ENCODE data around the gene ITPK1. TPM values are rescaled to one million over a fixed set of nuclear protein-coding genes. Genes with fewer than 3 reads are reported as not detected.

ITPK1 gene
- total RNA-seq, 1 donor: 35.9 TPM

DNA sequence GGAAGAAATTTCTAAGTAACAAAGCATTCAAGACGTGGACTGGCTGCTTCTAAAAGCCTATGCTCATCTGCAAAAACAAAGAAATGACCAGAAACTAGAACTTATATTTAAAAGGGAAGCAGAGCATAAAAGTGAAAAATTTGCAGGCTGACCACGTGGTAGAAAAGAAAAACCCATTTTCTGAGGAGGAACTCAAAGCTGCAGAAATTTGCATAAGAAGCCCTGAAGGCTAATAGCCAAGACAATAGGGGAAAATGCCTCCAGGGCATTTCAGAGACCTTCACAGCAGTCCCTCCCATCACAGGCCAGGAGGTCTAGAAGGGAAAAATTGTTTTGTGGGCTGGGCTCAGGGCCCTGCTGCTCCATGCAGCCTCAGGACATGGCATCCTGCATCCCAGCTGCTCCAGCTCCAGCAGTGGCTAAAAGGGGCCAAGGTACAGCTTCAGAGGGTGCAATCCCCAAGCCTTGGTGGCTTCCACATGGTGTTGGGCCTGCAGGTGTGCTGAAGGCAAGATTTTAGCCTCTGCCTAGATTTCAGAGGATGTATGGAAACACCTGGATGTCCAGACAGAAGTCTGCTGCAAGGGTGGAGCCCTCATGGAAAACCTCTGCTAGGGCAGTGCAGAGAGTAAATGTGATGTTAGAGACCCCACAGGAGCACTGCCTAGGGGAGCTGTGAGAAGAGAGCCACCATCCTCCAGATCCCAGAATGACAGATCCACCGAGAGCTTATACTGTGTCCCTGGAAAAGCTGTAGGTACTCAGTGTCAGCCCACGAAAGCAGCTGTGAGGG, 137.3 kb downstream of the ITPK1 start:
- Histone ChIP-seq H3K9me3 (ENCODE audit: low read depth, low read length) (peaks cover 13% of the 10 kb centered on the region), H3K27me3 (ENCODE audit: insufficient read depth, low read length) (no peaks in the 10 kb centered on the region), H3K4me1 (ENCODE audit: insufficient read depth, low read length) (no peaks in the 10 kb centered on the region), H3K4me3 (ENCODE audit: low read length) (no peak overlapping the region)

GRCh38 chr14:92976268-92976667, 139.5 kb downstream of the ITPK1 start:
- Histone ChIP-seq H3K4me1 (ENCODE audit: insufficient read depth, low read length) (no peaks in the 10 kb centered on the region), H3K4me3 (ENCODE audit: low read length) (no peak overlapping the region), H3K27me3 (ENCODE audit: insufficient read depth, low read length) (no peaks in the 10 kb centered on the region), H3K9me3 (ENCODE audit: low read depth, low read length) (peaks cover 13% of the 10 kb centered on the region)

- peaks cover 13% of the 10 kb centered on the region for H3K9me3 ChIP-seq (ENCODE audit: low read depth, low read length)
- no peak overlapping the region for H3K4me3 ChIP-seq (ENCODE audit: low read length)
- H3K4me1 ChIP-seq (ENCODE audit: insufficient read depth, low read length): no peaks in the 10 kb centered on the region
- H3K27me3 ChIP-seq (ENCODE audit: insufficient read depth, low read length): no peaks in the 10 kb centered on the region
These were observed 141.0 kb downstream of the ITPK1 start for GRCh38 chr14:92974541-92975345.

- no peak overlapping the region for H3K4me3 ChIP-seq (ENCODE audit: low read length)
- peaks cover 12% of the 10 kb centered on the region for H3K9me3 ChIP-seq (ENCODE audit: low read depth, low read length)
- H3K27me3 ChIP-seq (ENCODE audit: insufficient read depth, low read length): no peaks in the 10 kb centered on the region
These were observed 141.8 kb downstream of the ITPK1 start for GRCh38 chr14:92973798-92974372.

GRCh38 chr14:92973261-92973797, 142.4 kb downstream of the ITPK1 start:
- Histone ChIP-seq H3K9me3 (ENCODE audit: low read depth, low read length) (peaks cover 6% of the 10 kb centered on the region), H3K4me1 (ENCODE audit: insufficient read depth, low read length) (no peaks in the 10 kb centered on the region), H3K27me3 (ENCODE audit: insufficient read depth, low read length) (no peaks in the 10 kb centered on the region), H3K4me3 (ENCODE audit: low read length) (no peak overlapping the region)

More at GRCh38 chr14:92973798-92974372, 141.8 kb downstream of the ITPK1 start:
- H3K4me1 ChIP-seq (ENCODE audit: insufficient read depth, low read length): no peaks in the 10 kb centered on the region

GRCh38 chr14:92971601-92972180, 144.0 kb downstream of the ITPK1 start:
- Histone ChIP-seq H3K9me3 (ENCODE audit: low read depth, low read length) (peaks cover 6% of the 10 kb centered on the region), H3K4me3 (ENCODE audit: low read length) (no peak overlapping the region), H3K4me1 (ENCODE audit: insufficient read depth, low read length) (no peaks in the 10 kb centered on the region), H3K27me3 (ENCODE audit: insufficient read depth, low read length) (no peaks in the 10 kb centered on the region)

DNA sequence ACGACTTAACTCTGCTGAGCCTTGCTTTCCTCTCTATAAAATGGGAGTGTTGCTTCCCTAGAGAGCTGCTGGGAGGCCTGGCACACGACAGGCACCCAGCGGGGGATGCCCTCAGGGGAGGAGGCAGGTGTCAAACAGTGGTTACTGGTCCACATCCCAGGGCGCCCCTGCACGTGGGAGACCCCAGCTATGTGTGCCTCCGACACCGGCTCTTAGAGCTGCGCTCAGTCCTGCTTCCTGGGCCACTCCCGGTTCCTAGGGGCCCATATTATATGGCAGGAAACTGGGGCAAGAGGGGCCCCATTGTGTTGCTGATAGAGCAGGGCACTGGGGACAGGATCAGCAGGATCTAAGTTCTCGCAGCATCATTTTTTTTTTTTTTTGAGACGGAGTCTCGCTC, 145.5 kb downstream of the ITPK1 start:
- Histone ChIP-seq H3K27me3 (ENCODE audit: insufficient read depth, low read length) (no peaks in the 10 kb centered on the region), H3K9me3 (ENCODE audit: low read depth, low read length) (no peaks in the 10 kb centered on the region), H3K4me3 (ENCODE audit: low read length) (no peak overlapping the region), H3K4me1 (ENCODE audit: insufficient read depth, low read length) (no peaks in the 10 kb centered on the region)

DNA sequence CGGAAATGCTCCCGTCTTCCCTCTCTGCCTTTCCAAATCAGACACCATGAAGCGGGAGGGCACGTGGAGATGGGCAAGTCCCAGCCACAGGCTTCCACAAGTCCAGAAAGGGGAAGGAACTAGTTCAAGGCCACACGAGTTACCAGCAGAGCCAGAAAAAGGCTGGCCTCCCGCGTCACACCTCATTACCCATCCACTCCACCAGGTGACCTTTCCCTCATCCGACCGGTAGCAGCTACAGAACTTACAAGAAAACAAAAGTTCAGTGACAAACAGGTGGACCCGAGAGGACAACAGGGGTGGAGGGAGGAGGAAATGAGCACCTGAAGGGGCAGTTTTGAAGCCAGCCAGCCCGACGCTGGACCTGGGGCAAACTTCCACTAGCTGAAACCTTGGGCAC, 145.9 kb downstream of the ITPK1 start:
- Histone ChIP-seq H3K9me3 (ENCODE audit: low read depth, low read length) (no peaks in the 10 kb centered on the region), H3K4me1 (ENCODE audit: insufficient read depth, low read length) (no peaks in the 10 kb centered on the region), H3K27me3 (ENCODE audit: insufficient read depth, low read length) (no peaks in the 10 kb centered on the region), H3K4me3 (ENCODE audit: low read length) (no peak overlapping the region)

GRCh38 chr14:92969430-92969829, 146.3 kb downstream of the ITPK1 start:
- Histone ChIP-seq H3K27me3 (ENCODE audit: insufficient read depth, low read length) (no peaks in the 10 kb centered on the region), H3K9me3 (ENCODE audit: low read depth, low read length) (no peaks in the 10 kb centered on the region), H3K4me1 (ENCODE audit: insufficient read depth, low read length) (no peaks in the 10 kb centered on the region), H3K4me3 (ENCODE audit: low read length) (no peak overlapping the region)

GRCh38 chr14:92968291-92969020, 147.3 kb downstream of the ITPK1 start:
- H3K9me3 ChIP-seq (ENCODE audit: low read depth, low read length): no peaks in the 10 kb centered on the region
- no peak overlapping the region for H3K4me3 ChIP-seq (ENCODE audit: low read length)
- H3K4me1 ChIP-seq (ENCODE audit: insufficient read depth, low read length): no peaks in the 10 kb centered on the region
- H3K27me3 ChIP-seq (ENCODE audit: insufficient read depth, low read length): no peaks in the 10 kb centered on the region

DNA sequence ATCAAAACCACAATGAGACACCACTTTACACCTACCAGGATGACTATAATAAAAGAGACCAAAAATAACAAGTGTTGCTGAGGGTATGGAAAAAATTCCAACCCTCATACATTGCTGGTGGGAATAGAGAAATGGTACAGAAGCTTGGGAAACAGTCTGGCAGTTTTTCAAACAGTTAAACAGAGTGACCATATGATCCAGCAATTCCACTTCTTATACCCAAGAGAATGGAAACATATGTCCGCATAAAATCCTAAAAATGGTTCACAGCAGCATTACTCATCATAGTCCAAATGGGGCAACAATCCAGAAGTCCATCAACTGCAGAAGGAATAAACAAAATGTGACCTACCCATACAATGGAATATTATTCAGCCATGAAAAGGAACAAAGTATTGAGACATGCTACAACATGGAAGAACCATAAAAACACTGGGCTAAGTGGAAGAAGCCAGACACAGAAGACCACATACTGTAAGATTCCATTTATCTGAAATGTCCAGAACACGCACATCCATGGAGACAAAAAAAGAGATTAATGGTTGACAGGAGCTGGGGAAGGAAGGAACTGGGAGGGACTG, 148.3 kb downstream of the ITPK1 start:
- no peaks in the 10 kb centered on the region for H3K27me3 ChIP-seq (ENCODE audit: insufficient read depth, low read length)
- no peaks in the 10 kb centered on the region for H3K9me3 ChIP-seq (ENCODE audit: low read depth, low read length)
- H3K4me3 ChIP-seq (ENCODE audit: low read length): no peak overlapping the region
- no peaks in the 10 kb centered on the region for H3K4me1 ChIP-seq (ENCODE audit: insufficient read depth, low read length)

- Histone ChIP-seq H3K9me3 (ENCODE audit: low read depth, low read length) (no peaks in the 10 kb centered on the region), H3K4me1 (ENCODE audit: insufficient read depth, low read length) (no peaks in the 10 kb centered on the region), H3K4me3 (ENCODE audit: low read length) (no peak overlapping the region), H3K27me3 (ENCODE audit: insufficient read depth, low read length) (no peaks in the 10 kb centered on the region)
These were observed 150.4 kb downstream of the ITPK1 start for GRCh38 chr14:92965281-92965680.

DNA sequence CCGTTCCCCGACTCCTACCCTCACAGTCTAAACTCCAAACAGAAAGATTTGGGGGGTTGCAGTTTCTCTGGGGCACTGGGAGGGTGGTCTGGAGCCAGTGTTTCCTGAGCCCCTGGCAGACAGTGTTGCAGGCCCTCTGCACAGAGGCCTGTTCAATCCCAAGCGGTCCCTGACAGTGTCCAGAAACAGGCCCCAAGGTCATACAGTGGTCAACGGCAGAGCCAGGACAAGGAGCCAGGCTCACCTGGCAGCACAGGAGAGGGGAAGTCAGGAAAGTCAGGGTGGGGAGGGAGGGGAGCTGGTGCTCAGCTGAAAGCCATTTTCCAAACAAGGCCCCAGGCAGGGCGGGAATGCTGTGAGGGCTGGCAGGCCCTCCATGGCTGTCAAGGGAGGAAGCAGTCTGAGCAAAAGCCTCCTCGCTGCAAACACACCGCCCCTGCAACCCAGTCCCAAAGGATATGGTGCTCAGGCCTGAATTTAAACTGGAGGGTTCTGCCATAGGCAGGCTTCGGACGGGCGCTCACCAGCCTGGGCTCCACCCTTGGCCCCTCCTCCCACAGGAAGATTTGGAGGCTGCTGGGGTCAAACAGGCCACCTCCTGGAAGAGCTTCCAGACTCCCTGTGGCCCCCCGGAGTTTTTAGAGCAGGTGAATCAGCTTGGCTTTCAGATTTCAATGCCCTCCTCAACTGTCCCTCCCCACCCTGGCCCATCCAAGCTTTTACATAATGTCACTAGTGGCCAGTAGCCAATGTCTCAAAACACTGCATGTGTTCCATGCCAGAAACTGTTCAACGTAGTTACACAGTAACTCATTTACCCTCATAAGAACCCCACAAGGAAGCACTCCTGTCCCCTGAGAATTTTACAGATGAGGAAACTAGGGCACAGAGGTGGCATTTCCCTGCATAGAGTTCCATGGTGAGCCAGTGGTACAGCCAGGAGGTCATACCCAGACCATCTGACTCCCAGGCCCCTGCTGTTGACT, 151.3 kb downstream of the ITPK1 start:
- H3K4me1 ChIP-seq (ENCODE audit: insufficient read depth, low read length): no peaks in the 10 kb centered on the region
- H3K4me3 ChIP-seq (ENCODE audit: low read length): no peak overlapping the region
- H3K27me3 ChIP-seq (ENCODE audit: insufficient read depth, low read length): no peaks in the 10 kb centered on the region
- H3K9me3 ChIP-seq (ENCODE audit: low read depth, low read length): no peaks in the 10 kb centered on the region

Data from mononuclear cell (primary cell).